ENCODE results near the gene HOXD11. TPM values are rescaled to one million over a fixed set of nuclear protein-coding genes. Genes with fewer than 3 reads are reported as not detected.

Gene HOXD11
- total RNA-seq, 2 experiments from 2014 or later: not detected

DNA sequence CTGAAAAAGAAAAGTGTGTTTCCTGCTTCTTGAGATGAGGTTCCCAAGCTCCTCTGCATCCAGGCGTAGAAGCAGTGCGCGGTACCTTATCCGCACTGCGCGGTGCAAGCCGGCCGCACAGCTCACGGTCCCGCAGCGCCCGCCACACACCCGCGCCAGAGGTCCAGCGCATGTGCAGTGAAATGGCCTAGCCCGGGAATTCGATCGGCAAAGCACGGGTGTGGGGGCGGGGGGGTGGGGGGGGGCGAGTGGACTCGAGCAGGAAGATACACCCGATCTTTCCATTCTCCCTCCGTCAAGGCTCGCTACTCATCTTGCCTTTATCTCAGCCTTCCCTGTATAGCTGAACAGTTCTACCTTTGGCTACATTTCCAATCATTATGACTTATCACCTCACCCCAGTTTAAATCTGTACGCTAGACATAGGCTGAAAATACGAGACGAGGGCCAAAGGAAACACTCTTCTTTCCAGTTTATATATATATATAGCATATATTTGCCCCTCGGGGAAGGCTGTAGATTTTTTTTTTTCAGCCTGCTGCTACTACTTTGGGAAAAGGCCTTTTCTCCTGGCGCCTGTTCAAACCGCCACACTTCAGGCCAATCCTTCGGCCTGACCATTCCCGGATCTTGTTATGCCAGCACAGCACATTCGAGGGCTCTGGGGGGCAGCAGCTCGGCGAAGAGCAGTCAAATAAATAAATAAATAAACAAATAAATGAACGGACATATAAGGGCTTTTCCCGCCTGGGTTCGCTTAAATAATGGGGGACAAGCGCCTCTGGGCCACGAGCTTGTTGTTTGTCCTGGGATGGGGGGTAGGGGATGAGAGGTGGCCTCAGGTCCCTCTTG lies 32.8 kb downstream of the HOXD11 start:
- ChIA-PET CTCF (interaction anchor here (0.6 to 3.6 kb wide), 21 partner anchors 8 to 1008 kb away, joined by 3 to 24 read pairs (median 4); partner anchors contain the start of gene HOXD8), POLR2A (no interaction called here)

DNA sequence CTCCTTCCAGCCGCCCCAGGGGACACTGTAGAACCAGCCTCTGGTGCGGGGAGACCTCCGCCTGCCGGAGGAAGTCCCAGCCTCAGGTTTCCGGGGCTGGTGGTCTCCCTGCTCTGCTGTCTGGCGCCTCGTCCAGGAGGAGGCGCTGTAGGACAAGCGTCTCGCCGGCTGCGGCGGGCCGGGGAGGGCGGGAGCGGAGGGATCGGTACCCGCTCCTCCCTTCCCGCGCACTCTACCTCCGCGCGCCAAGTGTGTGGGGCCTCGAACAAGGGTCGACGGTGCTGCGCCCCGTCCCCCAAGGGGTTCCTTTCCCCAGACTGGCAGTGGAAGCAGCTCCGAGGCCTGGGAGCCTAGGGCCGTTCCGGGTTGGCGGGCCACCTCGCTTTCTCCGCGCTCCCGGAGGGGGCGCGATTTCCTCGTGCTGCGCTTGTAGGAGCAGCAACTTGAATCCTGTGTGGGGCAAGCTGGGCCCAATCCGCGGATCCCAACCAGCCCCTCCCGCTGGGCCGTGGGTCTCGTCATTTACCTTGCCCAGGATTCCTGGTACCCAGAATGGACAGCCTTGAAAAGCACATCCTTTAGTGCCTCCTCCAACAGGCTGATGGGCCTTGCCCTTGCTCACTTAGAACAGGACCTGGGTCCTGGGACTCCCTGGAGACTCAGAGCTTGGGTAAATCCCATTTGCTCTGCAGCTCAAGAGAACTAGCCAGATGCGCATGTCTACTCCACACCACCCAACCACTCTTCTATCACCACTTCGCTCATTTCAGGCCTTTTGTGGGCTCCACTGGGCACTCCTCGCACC lies 33.6 kb downstream of the HOXD11 start:
- ChIA-PET POLR2A (no interaction called here), CTCF (interaction anchor here (0.6 to 3.6 kb wide), 22 partner anchors 9 to 1007 kb away, joined by 3 to 24 read pairs (median 4); partner anchors contain the start of gene HOXD8)

GRCh38 chr2:176142281-176142680 lies 35.2 kb downstream of the HOXD11 start:
- ChIA-PET POLR2A (no interaction called here), CTCF (interaction anchor here (1.3 kb wide), 1 partner anchor 15 kb away, joined by 3 read pairs; no protein-coding TSS in a partner anchor)

DNA sequence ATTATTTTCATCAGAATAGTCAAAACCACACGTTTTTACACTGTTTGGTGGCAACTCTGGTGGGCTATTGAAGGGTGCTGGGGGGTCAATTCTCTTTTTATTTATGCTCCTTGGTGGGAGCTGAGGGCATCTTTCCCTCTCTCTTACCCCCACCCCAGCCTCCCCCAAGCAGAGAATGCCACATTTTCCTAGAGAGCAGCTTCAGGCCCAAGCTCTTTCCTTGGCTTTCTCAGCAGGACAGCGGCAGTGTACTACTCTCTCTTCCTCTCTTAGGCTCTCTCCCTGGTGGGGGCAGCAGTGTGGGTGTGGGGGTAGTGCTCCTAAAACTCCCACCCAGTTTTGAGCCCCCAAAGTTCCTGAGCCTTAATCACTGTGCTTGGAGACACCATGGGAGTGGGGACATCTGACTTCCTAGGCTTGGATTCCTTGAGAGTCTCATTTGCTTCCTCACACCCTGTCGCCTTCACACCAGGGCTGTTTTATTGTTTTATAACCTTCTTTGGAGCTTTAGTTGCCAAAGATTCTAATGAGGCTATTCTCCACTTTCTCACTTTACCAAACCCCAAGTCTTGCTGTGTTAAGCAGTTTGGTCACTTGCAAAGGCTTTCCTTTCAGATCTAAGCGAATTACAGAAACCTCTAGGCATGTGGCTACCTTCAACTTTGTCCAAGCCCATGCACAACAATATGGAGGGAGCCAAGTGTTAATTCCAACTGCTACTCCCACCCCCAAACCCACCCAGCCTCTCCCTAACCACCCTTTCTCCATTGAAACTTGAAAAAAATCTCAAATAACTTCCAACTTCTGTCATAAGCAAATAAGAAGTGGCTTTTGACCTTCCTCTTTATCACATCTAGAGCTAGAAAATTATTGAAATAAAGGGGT lies 38.2 kb downstream of the HOXD11 start:
- POLR2A ChIA-PET: no interaction called here
- CTCF ChIA-PET: interaction anchor here (1.6 kb wide), 1 partner anchor 18 kb away, joined by 4 read pairs; no protein-coding TSS in a partner anchor

GRCh38 chr2:176146101-176146500 lies 39.0 kb downstream of the HOXD11 start:
- POLR2A ChIA-PET: no interaction called here
- CTCF ChIA-PET: interaction anchor here (1.6 kb wide), 1 partner anchor 19 kb away, joined by 4 read pairs; no protein-coding TSS in a partner anchor

DNA sequence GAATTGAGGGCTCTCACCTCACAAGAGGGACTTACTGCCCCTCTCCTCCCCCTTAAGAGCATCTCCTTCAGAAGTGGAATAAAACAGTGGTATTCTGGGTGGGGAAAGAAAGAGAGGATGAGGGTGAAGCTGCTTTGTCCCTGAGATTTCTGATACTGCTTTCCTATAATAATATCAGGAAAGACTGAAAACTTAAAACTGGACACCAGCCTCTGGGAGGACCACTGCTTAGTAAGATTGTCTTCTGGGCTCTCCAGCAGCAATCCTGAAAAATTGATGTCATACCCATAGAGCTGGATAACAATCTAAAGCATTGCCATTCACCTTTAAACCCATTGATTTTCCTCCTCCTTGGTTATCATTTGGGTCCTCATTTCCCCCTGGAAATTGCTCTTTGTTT lies 39.6 kb downstream of the HOXD11 start:
- POLR2A ChIA-PET: no interaction called here
- CTCF ChIA-PET: no interaction called here

DNA sequence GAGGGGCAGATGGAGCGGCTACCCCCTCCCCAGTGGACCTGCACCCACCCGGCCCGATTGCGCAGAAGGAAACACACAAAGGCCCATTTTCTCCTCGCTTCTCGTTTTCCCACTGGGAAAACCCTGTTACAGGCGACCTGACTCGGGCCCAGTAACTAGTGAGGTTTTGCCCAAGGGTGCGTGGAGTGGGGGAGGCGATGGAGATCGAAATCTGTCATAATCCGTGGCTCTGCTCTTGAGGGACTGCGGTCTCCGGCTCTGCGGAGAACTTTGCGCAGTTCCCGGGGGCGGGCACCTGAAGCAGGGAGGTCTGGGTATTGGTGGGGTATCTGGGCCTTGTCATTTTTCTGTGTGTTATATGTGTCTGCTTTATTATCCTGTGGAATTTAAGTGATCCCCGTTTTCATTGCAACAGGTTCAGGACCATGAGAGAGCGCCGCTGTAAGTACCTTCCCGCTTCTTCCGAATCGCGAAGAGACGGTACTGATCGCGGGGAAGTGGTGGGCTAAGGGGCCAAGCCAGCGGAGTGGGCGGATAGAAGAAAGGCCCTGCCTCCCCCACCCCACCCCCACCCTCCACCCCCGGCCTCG lies 40.2 kb downstream of the HOXD11 start:
- CTCF ChIA-PET: interaction anchor here (0.8 kb wide), 1 partner anchor 491 kb away, joined by 3 read pairs; no protein-coding TSS in a partner anchor
- POLR2A ChIA-PET: no interaction called here

DNA sequence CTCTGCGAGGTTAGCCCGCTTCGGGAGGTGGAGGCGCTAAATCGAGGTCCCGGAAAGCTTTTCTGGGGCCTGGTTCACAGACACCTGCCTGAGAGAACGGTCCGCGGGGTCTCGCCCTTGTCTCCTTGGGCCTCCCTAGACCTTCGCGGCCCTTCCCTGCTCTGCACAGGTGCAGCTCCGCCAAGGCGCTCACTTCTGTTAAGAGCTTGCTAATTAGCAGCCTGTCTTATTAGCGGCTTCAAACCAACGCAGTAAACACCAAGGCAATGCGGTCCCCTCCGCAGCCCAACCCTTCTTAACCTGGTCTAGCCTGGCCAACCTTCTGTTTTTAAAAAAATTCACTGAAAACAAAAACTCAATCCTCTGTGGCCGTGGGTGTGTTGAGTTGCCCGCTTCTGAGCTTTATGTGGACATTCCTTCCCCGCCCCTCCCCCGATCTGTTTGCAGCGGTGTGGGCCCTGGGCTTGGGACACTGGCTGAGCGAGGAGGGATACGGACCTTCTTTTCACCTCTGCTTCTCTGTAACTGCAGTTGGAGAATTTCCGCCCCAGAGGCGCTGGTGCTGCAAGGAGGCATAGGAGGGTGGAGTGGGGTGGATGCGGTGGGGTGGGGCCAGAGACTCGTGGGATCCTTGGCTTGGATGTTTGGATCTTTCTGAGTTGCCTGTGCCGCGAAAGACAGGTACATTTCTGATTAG lies 40.9 kb downstream of the HOXD11 start:
- ChIA-PET POLR2A (interaction anchor here (0.6 kb wide), 1 partner anchor 197 kb away, joined by 4 read pairs; no protein-coding TSS in a partner anchor), CTCF (interaction anchor here (0.8 kb wide), 1 partner anchor 491 kb away, joined by 3 read pairs; no protein-coding TSS in a partner anchor)

DNA sequence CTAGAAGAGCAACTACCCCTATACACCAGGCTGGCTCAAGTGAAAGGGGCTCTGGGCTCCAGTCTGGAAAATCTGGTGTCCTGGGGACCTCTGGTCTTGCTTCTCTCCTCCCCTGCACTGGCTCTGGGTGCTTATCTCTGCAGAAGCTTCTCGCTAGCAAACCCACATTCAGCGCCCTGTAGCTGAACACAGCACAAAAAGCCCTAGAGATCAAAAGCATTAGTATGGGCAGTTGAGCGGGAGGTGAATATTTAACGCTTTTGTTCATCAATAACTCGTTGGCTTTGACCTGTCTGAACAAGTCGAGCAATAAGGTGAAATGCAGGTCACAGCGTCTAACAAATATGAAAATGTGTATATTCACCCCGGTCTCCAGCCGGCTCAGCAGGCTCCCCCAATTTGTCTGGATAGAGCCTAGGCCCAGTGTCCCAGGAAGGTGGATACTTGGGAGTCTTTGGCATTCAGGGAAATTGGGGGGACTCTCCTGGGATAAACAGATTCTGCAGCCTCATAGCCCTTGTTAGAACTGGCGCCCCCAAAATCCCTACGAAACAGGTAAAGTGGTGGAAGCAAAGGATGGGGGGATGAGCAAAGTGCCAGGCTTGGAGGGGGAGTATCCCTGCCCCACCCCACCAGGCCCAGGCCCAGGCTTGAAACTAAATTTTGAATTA lies 41.8 kb downstream of the HOXD11 start:
- POLR2A ChIA-PET: no interaction called here
- CTCF ChIA-PET: no interaction called here

DNA sequence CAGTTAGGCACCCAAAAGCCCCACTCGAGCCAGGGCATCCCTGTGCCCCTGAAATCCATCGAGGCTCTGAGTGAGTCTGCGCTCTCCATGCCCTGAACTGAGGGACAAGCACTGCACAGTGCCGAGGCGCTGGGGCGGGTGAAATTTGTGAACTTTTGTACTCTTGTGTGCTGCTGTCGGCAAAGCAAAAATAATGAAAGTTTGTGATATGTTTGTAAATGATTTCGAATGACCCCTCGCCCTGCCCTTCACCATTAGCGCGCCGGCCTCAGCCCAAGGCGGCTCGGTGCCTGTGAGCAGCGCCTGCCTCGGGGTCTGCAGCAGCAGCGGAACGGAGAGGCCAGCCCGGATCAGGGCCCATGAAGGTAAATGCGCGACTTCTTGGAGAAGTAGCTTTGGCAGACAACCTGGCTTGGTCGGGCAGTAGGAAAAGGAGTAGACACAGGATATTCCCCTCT lies 42.4 kb downstream of the HOXD11 start:
- ChIA-PET CTCF (no interaction called here), POLR2A (no interaction called here)

GRCh38 chr2:176149939-176150583 lies 43.0 kb downstream of the HOXD11 start:
- CTCF ChIA-PET: no interaction called here
- POLR2A ChIA-PET: no interaction called here

GRCh38 chr2:176150584-176151441 lies 43.7 kb downstream of the HOXD11 start:
- POLR2A ChIA-PET: no interaction called here
- CTCF ChIA-PET: interaction anchor here (0.5 kb wide), 1 partner anchor 56 kb away, joined by 3 read pairs; no protein-coding TSS in a partner anchor

GRCh38 chr2:176151442-176152287 lies 44.6 kb downstream of the HOXD11 start, which contains the start of gene HOXD4:
Gene HOXD4, plus strand, starts transcription at chr2:176151550. Its CDS starts 84 bp downstream, at chr2:176151634.
- ChIA-PET CTCF (interaction anchor here (0.5 kb wide), 1 partner anchor 57 kb away, joined by 3 read pairs; no protein-coding TSS in a partner anchor), POLR2A (no interaction called here)

GRCh38 chr2:176152350-176153181 lies 45.5 kb downstream of the HOXD11 start:
- ChIA-PET CTCF (interaction anchor here (0.8 to 1.2 kb wide), 3 partner anchors 9 to 25 kb away, joined by 3 to 4 read pairs (median 3); no protein-coding TSS in a partner anchor), POLR2A (no interaction called here)

Measured in activated CD8-positive, alpha-beta memory T cell treated with anti-CD3 and anti-CD28 coated beads for 36 hours (primary cell).